IMR-90 (cell line): ENCODE results near the gene CD36. TPM values are rescaled to one million over a fixed set of nuclear protein-coding genes. Genes with fewer than 3 reads are reported as not detected.

Experiments
- ATAC-seq: fragments of 200-7000 bp; cut with Tn5 transposase; 2 replicates; pipeline ENCODE4 v1.9.1; 2020; ENCODE audit warnings: low read depth, mild to moderate bottlenecking, moderate library complexity
- BruUV-seq: library from RNA; stranded (reverse); fragments of 400-500 nt; replicated peaks from 2 replicates; lab custom pipeline; 2021; lab: Mats Ljungman, UMichigan
- CTCF ChIA-PET: fragments of 300-600 bp; formaldehyde crosslinking; extraction: SDS; loops from one replicate; lab custom pipeline; 2021; ENCODE audit warnings: antibody characterized with exemption; lab: Yijun Ruan, JAX
- POLR2A ChIA-PET: fragments of 300-600 bp; sonication (Branson Sonifier 250); formaldehyde crosslinking; loops from one replicate; lab custom pipeline; 2022; ENCODE audit warnings: antibody characterized with exemption; ENCODE audit not compliant: unreplicated experiment; lab: Charles Lee
- DNase-seq: peaks from one replicate; pipeline ENCODE4 v3.0.0; 2013
- H2AFZ ChIP-seq: replicated peaks from 2 replicates; pipeline ENCODE3; 2013; ENCODE audit warnings: low read length, mild to moderate bottlenecking; ENCODE audit not compliant: poor library complexity
- H2AK5ac ChIP-seq: 2 replicates; pipeline ENCODE4 v1.6.1; 2013; ENCODE audit warnings: low read depth, low read length, inconsistent platforms
- H2AK9ac ChIP-seq: replicated peaks from 2 replicates; pipeline ENCODE3; 2013; ENCODE audit warnings: mild to moderate bottlenecking, low read depth, low read length, moderate library complexity; ENCODE audit not compliant: poor library complexity
- H2BK120ac ChIP-seq: 2 replicates; pipeline ENCODE4 v1.6.1; 2013; ENCODE audit warnings: low read depth, low read length, inconsistent platforms
- H2BK15ac ChIP-seq: 3 replicates; pipeline ENCODE4 v1.6.1; 2013; ENCODE audit warnings: low read depth, low read length, inconsistent platforms
- H2BK20ac ChIP-seq: 2 replicates; pipeline ENCODE4 v1.6.1; 2013; ENCODE audit warnings: low read depth, mild to moderate bottlenecking, inconsistent platforms, low read length, moderate library complexity
- H2BK5ac ChIP-seq: 2 replicates; pipeline ENCODE4 v1.6.1; 2013; ENCODE audit warnings: mild to moderate bottlenecking, low read depth, low read length, inconsistent platforms; ENCODE audit not compliant: poor library complexity, severe bottlenecking
- H3K14ac ChIP-seq: replicated peaks from 2 replicates; pipeline ENCODE4 v1.6.1; 2013; ENCODE audit warnings: low read depth, low read length, inconsistent platforms
- H3K18ac ChIP-seq: 2 replicates; pipeline ENCODE4 v1.6.1; 2013; ENCODE audit warnings: low read depth, low read length, control low read depth
- H3K23ac ChIP-seq: 2 replicates; pipeline ENCODE4 v1.6.1; 2013; ENCODE audit warnings: low read depth, low read length, inconsistent platforms
- H3K27ac ChIP-seq: 2 replicates; pipeline ENCODE4 v1.5.1; 2013; ENCODE audit warnings: mild to moderate bottlenecking, control low read depth, low read length; ENCODE audit not compliant: insufficient read depth
- H3K27me3 ChIP-seq: 2 replicates; pipeline ENCODE4 v1.6.1; 2013; ENCODE audit warnings: low read length; ENCODE audit not compliant: control insufficient read depth, insufficient read depth
- H3K36me3 ChIP-seq: 2 replicates; pipeline ENCODE4 v1.6.1; 2013; ENCODE audit warnings: low read length, mixed read lengths; ENCODE audit not compliant: control insufficient read depth, insufficient read depth
- H3K4ac ChIP-seq: 2 replicates; pipeline ENCODE4 v1.6.1; 2013; ENCODE audit warnings: low read depth, low read length, inconsistent platforms
- H3K4me1 ChIP-seq: 2 replicates; pipeline ENCODE4 v1.6.1; 2013; ENCODE audit warnings: low read length, mixed read lengths; ENCODE audit not compliant: control insufficient read depth, insufficient read depth
- H3K4me2 ChIP-seq: 2 replicates; pipeline ENCODE4 v1.6.1; 2013; ENCODE audit warnings: low read depth, mild to moderate bottlenecking, control low read depth, low read length, moderate library complexity
- H3K4me3 ChIP-seq: 2 replicates; pipeline ENCODE4 v1.5.1; 2013; ENCODE audit warnings: low read depth, mild to moderate bottlenecking, control low read depth, low read length, moderate library complexity; ENCODE audit not compliant: insufficient read depth
- H3K56ac ChIP-seq: 2 replicates; pipeline ENCODE4 v1.6.1; 2013; ENCODE audit warnings: low read length, inconsistent platforms; ENCODE audit not compliant: insufficient read depth; ENCODE audit errors: extremely low read depth
- H3K79me1 ChIP-seq, 2 experiments: 2 replicates each; pipeline ENCODE4 v1.6.1; 2013; ENCODE audit warnings: low read length in 2 of 2, inconsistent platforms in 1 of 2, low read depth in 1 of 2
- H3K9ac ChIP-seq: 2 replicates; pipeline ENCODE4 v1.6.1; 2013; ENCODE audit warnings: low read depth, low read length, control low read depth
- H3K9me1 ChIP-seq: 2 replicates; pipeline ENCODE4 v1.6.1; 2013; ENCODE audit warnings: low read length, inconsistent platforms; ENCODE audit not compliant: insufficient read depth
- H3K9me3 ChIP-seq: 2 replicates; pipeline ENCODE4 v1.6.1; 2013; ENCODE audit warnings: low read length; ENCODE audit not compliant: control insufficient read depth, insufficient read depth
- H4K20me1 ChIP-seq: 2 replicates; pipeline ENCODE4 v1.6.1; 2013; ENCODE audit warnings: low read length, inconsistent platforms; ENCODE audit not compliant: insufficient read depth
- H4K5ac ChIP-seq: 2 replicates; pipeline ENCODE4 v1.6.1; 2013; ENCODE audit warnings: mild to moderate bottlenecking, low read depth, low read length, control low read depth
- H4K8ac ChIP-seq, 2 experiments: 2 replicates each; pipeline ENCODE4 v1.6.1; 2013; ENCODE audit warnings: low read depth in 2 of 2, low read length in 2 of 2, control low read depth in 1 of 2, inconsistent platforms in 1 of 2
- H4K91ac ChIP-seq: 2 replicates; pipeline ENCODE4 v1.6.1; 2013; ENCODE audit warnings: low read depth, low read length, inconsistent platforms; ENCODE audit not compliant: insufficient read depth
- BHLHE40 ChIP-seq: fragments of 150-350 bp; IDR thresholded peaks from 2 replicates; pipeline ENCODE4 v1.6.1; 2016; ENCODE audit warnings: mild to moderate bottlenecking, low read depth, low read length
- CEBPB ChIP-seq: IDR thresholded peaks from 2 replicates; pipeline ENCODE4 v1.6.1; 2012; ENCODE audit warnings: low read depth, low read length, improper control_type of control experiment
- CHD1 ChIP-seq: IDR thresholded peaks from 2 replicates; pipeline ENCODE4 v1.6.1; 2012; ENCODE audit warnings: low read depth, low read length, improper control_type of control experiment
- ELK1 ChIP-seq: fragments of 150-350 bp; IDR thresholded peaks from 2 replicates; pipeline ENCODE4 v1.6.1; 2016; ENCODE audit warnings: low read depth, mild to moderate bottlenecking, low read length, moderate library complexity, borderline replicate concordance
- MAFK ChIP-seq: IDR thresholded peaks from 2 replicates; pipeline ENCODE4 v1.6.1; 2012; ENCODE audit warnings: low read depth, low read length, improper control_type of control experiment
- MAZ ChIP-seq: IDR thresholded peaks from 2 replicates; pipeline ENCODE4 v1.6.1; 2012; ENCODE audit warnings: low read depth, mild to moderate bottlenecking, low read length, improper control_type of control experiment, moderate library complexity, borderline replicate concordance
- MXI1 ChIP-seq: IDR thresholded peaks from 2 replicates; pipeline ENCODE4 v1.6.1; 2012; ENCODE audit warnings: low read depth, mild to moderate bottlenecking, low read length, moderate library complexity, borderline replicate concordance
- NFE2L2 ChIP-seq: fragments of 150-350 bp; IDR thresholded peaks from 2 replicates; pipeline ENCODE4 v1.6.1; 2016; ENCODE audit warnings: low read depth, mild to moderate bottlenecking, low read length
- POLR2A ChIP-seq: IDR thresholded peaks from 2 replicates; pipeline ENCODE4 v1.6.1; 2012; ENCODE audit warnings: mild to moderate bottlenecking, low read depth, low read length
- RAD21 ChIP-seq: IDR thresholded peaks from 2 replicates; pipeline ENCODE4 v1.6.1; 2012; ENCODE audit warnings: low read length, improper control_type of control experiment
- RCOR1 ChIP-seq: IDR thresholded peaks from 2 replicates; pipeline ENCODE4 v1.6.1; 2012; ENCODE audit warnings: mild to moderate bottlenecking, low read length, improper control_type of control experiment; ENCODE audit not compliant: insufficient replicate concordance
- RFX5 ChIP-seq: IDR thresholded peaks from 2 replicates; pipeline ENCODE4 v1.8.0; 2012; ENCODE audit warnings: low read depth, mild to moderate bottlenecking, low read length, moderate library complexity
- SMC3 ChIP-seq: fragments of 150-350 bp; IDR thresholded peaks from 2 replicates; pipeline ENCODE4 v1.6.1; 2016; ENCODE audit warnings: low read depth, mild to moderate bottlenecking, antibody characterized with exemption, low read length, moderate library complexity
- WGBS, 2 experiments: methylation state at CpG; one replicate each; pipeline versions ENCODE4 v1.1.5 to v1.1.7; 2013; ENCODE audit warnings: missing lambda C conversion rate in 2 of 2; ENCODE audit not compliant: insufficient read length in 1 of 2; ENCODE audit errors: extremely low coverage in 2 of 2; 5-methylcytosine and 5-hydroxymethylcytosine counted together
- dilution Hi-C: fragments of 300-500 bp; cut with HindIII; formaldehyde crosslinking; loops from one replicate; pipeline ENCODE4 v1.14.3; 2018; ENCODE audit warnings: low sequenced_read_pairs; ENCODE audit not compliant: unreplicated experiment
- in situ Hi-C: fragments of 300-500 bp; cut with MboI; formaldehyde crosslinking; loops from 3 replicates; pipeline ENCODE4 v1.14.3; 2019; ENCODE audit warnings: low sequenced_read_pairs, inconsistent platforms, mixed read lengths
- intact Hi-C: fragments of 100-400 bp; cut with micrococcal nuclease; formaldehyde crosslinking; loops from 2 replicates; pipeline ENCODE4 v1.10.0; 2022
- polyA plus RNA-seq, 3 experiments: library from polyadenylated mRNA; depleted of rRNA; stranded (reverse); fragments of >200 nt; gene quantifications; 2 replicates each; pipeline ENCODE4 v1.2.3, GENCODE V29; 2012; ENCODE audit warnings: low replicate concordance in 1 of 3
- total RNA-seq: library from RNA; depleted of rRNA; stranded (reverse); fragments of >200 nt; gene quantifications from 2 replicates; pipeline ENCODE4 v1.2.3, GENCODE V29; 2012
- TF ChIP-seq, protein P1 (sequence below): fragments of 150-350 bp; IDR thresholded peaks from 2 replicates; pipeline ENCODE4 v1.6.1; 2017; ENCODE audit warnings: mild to moderate bottlenecking, antibody characterized with exemption, low read length, low read depth
- TF ChIP-seq, protein P2 (sequence below): conservative IDR thresholded peaks from 2 replicates; pipeline ENCODE4 v1.5.1; 2012; ENCODE audit warnings: mild to moderate bottlenecking, low read depth, low read length, improper control_type of control experiment

The CD36 gene
- total and polyA plus RNA-seq, 2 of the 4 experiments (the other 2 are of a cell fraction): 0.19 to 0.54 TPM

DNA sequence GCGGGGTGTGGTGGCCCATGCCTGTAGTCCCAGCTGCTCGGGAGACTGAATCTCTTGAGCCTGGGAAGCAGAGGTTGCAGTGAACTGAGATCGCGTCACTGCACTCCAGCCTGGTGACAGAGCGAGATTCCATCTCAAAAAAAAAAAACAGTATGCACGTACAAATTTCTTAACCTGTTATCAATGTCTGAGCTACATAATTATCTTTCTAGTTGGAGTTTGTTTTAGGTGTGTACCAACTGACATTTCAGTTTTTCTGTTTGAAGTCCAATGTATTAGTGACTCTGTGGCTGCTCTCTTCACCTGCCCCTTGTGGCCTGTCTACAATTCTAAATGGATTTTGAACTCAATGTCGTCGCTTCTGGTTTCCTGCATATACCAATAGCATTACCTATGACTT, 40.3 kb downstream of the CD36 start:
- no peaks in the 10 kb centered on the region for H4K20me1 ChIP-seq
- no peak overlapping the region for H3K18ac ChIP-seq
- no peaks in the 10 kb centered on the region for H3K27me3 ChIP-seq
- no peak overlapping the region for H2BK15ac ChIP-seq
- no peak overlapping the region for H3K27ac ChIP-seq
- H3K56ac ChIP-seq: no peak overlapping the region
- POLR2A ChIA-PET: no interaction called here
- H2AFZ ChIP-seq: no peak overlapping the region
- no peak overlapping the region for H3K4ac ChIP-seq
- H2AK9ac ChIP-seq: no peak overlapping the region
- dilution Hi-C loops (no loop called here), intact Hi-C loops (no loop called here), in situ Hi-C loops (no loop called here)
- H2AK5ac ChIP-seq: no peak overlapping the region
- H3K36me3 ChIP-seq: no peaks in the 10 kb centered on the region
- no peak overlapping the region for H3K14ac ChIP-seq
- H2BK20ac ChIP-seq: no peak overlapping the region
- CTCF ChIA-PET: interaction anchor here (0.6 to 2.7 kb wide), 5 partner anchors 15 to 792 kb away, joined by 3 to 8 read pairs (median 4); no protein-coding TSS in a partner anchor
- H3K4me3 ChIP-seq: no peak overlapping the region
- no peaks in the 10 kb centered on the region for H3K79me1 ChIP-seq
- ATAC-seq (no peak), DNase-seq (no peak)
- H3K9me1 ChIP-seq: no peaks in the 10 kb centered on the region
- H3K9ac ChIP-seq: no peak overlapping the region
- H2BK120ac ChIP-seq: no peak overlapping the region
- H3K4me2 ChIP-seq: no peak overlapping the region
- BruUV-seq: no TSS peak
- H4K91ac ChIP-seq: no peak overlapping the region
- no peaks in the 10 kb centered on the region for H3K9me3 ChIP-seq
- no peak overlapping the region for H2BK5ac ChIP-seq
- TF ChIP-seq RFX5 (no peak), RAD21 (no peak), MXI1 (no peak), ELK1 (no peak), CEBPB (no peak), POLR2A (no peak), MAZ (no peak), MAFK (no peak), CHD1 (no peak), RCOR1 (no peak), NFE2L2 (no peak), SMC3 (no peak), BHLHE40 (no peak)
- TF ChIP-seq, protein P1, sequence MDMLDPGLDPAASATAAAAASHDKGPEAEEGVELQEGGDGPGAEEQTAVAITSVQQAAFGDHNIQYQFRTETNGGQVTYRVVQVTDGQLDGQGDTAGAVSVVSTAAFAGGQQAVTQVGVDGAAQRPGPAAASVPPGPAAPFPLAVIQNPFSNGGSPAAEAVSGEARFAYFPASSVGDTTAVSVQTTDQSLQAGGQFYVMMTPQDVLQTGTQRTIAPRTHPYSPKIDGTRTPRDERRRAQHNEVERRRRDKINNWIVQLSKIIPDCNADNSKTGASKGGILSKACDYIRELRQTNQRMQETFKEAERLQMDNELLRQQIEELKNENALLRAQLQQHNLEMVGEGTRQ: no peak
- TF ChIP-seq, protein P2, sequence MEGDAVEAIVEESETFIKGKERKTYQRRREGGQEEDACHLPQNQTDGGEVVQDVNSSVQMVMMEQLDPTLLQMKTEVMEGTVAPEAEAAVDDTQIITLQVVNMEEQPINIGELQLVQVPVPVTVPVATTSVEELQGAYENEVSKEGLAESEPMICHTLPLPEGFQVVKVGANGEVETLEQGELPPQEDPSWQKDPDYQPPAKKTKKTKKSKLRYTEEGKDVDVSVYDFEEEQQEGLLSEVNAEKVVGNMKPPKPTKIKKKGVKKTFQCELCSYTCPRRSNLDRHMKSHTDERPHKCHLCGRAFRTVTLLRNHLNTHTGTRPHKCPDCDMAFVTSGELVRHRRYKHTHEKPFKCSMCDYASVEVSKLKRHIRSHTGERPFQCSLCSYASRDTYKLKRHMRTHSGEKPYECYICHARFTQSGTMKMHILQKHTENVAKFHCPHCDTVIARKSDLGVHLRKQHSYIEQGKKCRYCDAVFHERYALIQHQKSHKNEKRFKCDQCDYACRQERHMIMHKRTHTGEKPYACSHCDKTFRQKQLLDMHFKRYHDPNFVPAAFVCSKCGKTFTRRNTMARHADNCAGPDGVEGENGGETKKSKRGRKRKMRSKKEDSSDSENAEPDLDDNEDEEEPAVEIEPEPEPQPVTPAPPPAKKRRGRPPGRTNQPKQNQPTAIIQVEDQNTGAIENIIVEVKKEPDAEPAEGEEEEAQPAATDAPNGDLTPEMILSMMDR: no peak
- no peaks in the 10 kb centered on the region for H3K4me1 ChIP-seq
- no peak overlapping the region for H4K5ac ChIP-seq
- no peak overlapping the region for H3K23ac ChIP-seq
- H4K8ac ChIP-seq: no peak overlapping the region
- WGBS, 2 experiments: no CpG with 5 or more reads among the region's 8 CpGs
